Sigmoid colon (tissue), 7 donors: Measurements from ENCODE around the gene PGR. TPM values are rescaled to one million over a fixed set of nuclear protein-coding genes. Genes with fewer than 3 reads are reported as not detected.

ENCODE experiments used
- DNase-seq: peaks from one replicate; pipeline ENCODE4 v3.0.0-alpha.2; 2019
- H3K27ac ChIP-seq, 4 donors: fragments of 200-600 bp; sonication (generic); one replicate each; pipeline ENCODE4 v1.5.1; 2016 to 2019; ENCODE audit warnings: mild to moderate bottlenecking in 1 of 4
- H3K27me3 ChIP-seq, 3 donors: fragments of 200-600 bp; sonication (generic); one replicate each; pipeline ENCODE4 v1.5.1; 2019; ENCODE audit warnings: mild to moderate bottlenecking in 1 of 3
- H3K36me3 ChIP-seq, 4 donors: fragments of 200-600 bp; sonication (generic); one replicate each; pipeline ENCODE4 v1.5.1; 2016 to 2019
- H3K4me1 ChIP-seq, 4 donors: fragments of 200-600 bp; sonication (generic); one replicate each; pipeline ENCODE4 v1.5.1; 2017 to 2019
- H3K4me3 ChIP-seq, 4 donors: fragments of 200-600 bp; sonication (generic); one replicate each; pipeline ENCODE4 v1.5.1; 2017 to 2019; ENCODE audit warnings: mild to moderate bottlenecking in 2 of 4, moderate library complexity in 1 of 4
- H3K9me3 ChIP-seq, 4 donors: fragments of 200-600 bp in 3 of 4; sonication (generic) in 3 of 4; one replicate each; pipeline versions ENCODE4 v1.5.1 to v1.6.1; 2013 to 2019
- EP300 ChIP-seq, 4 donors: sonication (generic); formaldehyde crosslinking; IDR thresholded peaks; one replicate each; pipeline ENCODE4 v1.6.1; 2017; ENCODE audit warnings: antibody characterized with exemption in 4 of 4
- POLR2A ChIP-seq, 2 donors: fragments of 450-650 bp; IDR thresholded peaks; one replicate each; pipeline ENCODE4 v1.6.1; 2016; ENCODE audit warnings: antibody characterized with exemption in 2 of 2, mild to moderate bottlenecking in 2 of 2, moderate library complexity in 2 of 2
- POLR2AphosphoS5 ChIP-seq, 4 donors: sonication (generic); formaldehyde crosslinking; IDR thresholded peaks; one replicate each; pipeline ENCODE4 v1.6.1; 2017; ENCODE audit warnings: antibody characterized with exemption in 4 of 4
- WGBS, 2 donors: extraction: QIAGEN DNeasy Blood & Tissue Kit; methylation state at CpG; one replicate each; pipeline ENCODE4 v1.1.7; 2013; 5-methylcytosine and 5-hydroxymethylcytosine counted together
- intact Hi-C: fragments of 100-400 bp; cut with DNase I; formaldehyde crosslinking; loops from one replicate; pipeline ENCODE4 v1.15.1; 2023
- polyA plus RNA-seq, 3 donors: library from polyadenylated mRNA; stranded (reverse); fragments of 200-250 nt; gene quantifications; one replicate each; pipeline ENCODE4 v1.2.3, GENCODE V29; 2013
- total RNA-seq, 4 donors: library from RNA; depleted of rRNA; stranded (reverse); fragments of >200 nt; gene quantifications; one replicate each; pipeline ENCODE4 v1.1.0, GENCODE V29; 2016
- TF ChIP-seq, protein P1 (sequence below), 4 experiments: fragments of 450-650 bp in 3 of 4; fragments of 200-600 bp in 1 of 4; IDR thresholded peaks; one replicate each; pipeline ENCODE4 v1.5.1; 2016 to 2019; ENCODE audit warnings: antibody characterized with exemption in 4 of 4, mild to moderate bottlenecking in 3 of 4, moderate library complexity in 2 of 4
- donor health status: healthy with polysubstance abuse.
- donor health status: Bipolar disorder and iron deficiency.
- donor health status: healthy.

The PGR gene
- 10 to 100 TPM; 10.3 to 12.2 (median 11.4) TPM for total RNA-seq
- polyA plus RNA-seq, result under 1 TPM; under 0.01 to 0.09 (median under 0.01) TPM

DNA sequence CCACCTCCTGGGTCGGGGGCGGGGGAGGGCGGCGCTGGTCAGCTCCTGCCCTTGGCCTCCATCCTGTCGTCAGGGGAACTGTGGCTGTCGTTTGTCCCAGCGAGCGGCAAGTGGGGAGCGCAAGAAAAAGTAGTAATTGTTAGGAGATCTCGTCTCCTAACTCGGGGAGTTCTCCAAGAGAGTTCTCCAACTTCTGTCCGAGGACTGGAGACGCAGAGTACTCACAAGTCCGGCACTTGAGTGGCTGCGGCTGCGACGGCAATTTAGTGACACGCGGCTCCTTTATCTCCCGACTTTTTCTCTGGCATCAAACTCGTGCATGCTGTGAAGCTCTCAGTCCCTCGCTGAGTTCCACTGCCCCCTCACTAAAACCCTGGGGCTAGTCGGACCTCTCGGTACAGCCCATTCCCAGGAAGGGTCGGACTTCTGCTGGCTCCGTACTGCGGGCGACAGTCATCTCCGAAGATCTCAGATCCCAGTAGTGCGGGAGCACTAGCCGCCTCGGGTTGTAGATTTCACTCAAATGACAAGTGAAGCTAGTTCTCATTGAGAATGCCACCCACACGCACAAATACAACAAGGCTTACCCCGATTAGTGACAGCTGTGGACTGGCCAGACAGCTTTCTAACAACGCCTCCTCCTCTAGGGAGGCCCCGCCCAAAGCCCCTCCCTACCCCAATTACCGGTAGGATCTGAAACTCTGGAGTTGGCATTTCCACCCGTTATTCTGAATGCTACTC is at the start of gene PGR:
TSS of gene PGR (minus strand) at position 611 of the 741 bp plus-strand sequence. CDS start 743 bp downstream, outside the sequence.
- no peak for DNase-seq
- H3K27ac ChIP-seq, result peak within 1 kb of the TSS; percentile 78 to 86 (median 80)
- TF ChIP-seq, protein P1, sequence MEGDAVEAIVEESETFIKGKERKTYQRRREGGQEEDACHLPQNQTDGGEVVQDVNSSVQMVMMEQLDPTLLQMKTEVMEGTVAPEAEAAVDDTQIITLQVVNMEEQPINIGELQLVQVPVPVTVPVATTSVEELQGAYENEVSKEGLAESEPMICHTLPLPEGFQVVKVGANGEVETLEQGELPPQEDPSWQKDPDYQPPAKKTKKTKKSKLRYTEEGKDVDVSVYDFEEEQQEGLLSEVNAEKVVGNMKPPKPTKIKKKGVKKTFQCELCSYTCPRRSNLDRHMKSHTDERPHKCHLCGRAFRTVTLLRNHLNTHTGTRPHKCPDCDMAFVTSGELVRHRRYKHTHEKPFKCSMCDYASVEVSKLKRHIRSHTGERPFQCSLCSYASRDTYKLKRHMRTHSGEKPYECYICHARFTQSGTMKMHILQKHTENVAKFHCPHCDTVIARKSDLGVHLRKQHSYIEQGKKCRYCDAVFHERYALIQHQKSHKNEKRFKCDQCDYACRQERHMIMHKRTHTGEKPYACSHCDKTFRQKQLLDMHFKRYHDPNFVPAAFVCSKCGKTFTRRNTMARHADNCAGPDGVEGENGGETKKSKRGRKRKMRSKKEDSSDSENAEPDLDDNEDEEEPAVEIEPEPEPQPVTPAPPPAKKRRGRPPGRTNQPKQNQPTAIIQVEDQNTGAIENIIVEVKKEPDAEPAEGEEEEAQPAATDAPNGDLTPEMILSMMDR (IDR thresholded peaks at IDR 0.05), result no peak
- peak in 1 of 4 donors; percentile 66 for TF ChIP-seq POLR2AphosphoS5 (IDR thresholded peaks at IDR 0.05)
- WGBS, 2 donors, result 2 to 3% methylated on average over 38 of the region's 38 CpGs
- intact Hi-C loops, result loop anchor here (10.0 kb wide), 4 partner anchors 55 to 455 kb away; partner anchors contain the start of gene TRPC6
- no peaks in the 10 kb centered on the region for H3K9me3 ChIP-seq
- peaks cover 0 to 18% (median 0%) of the 10 kb centered on the region in 3 donors for H3K27me3 ChIP-seq
- H3K36me3 ChIP-seq, result no peaks in the 10 kb centered on the region
- H3K4me3 ChIP-seq, result peak within 1 kb of the TSS; percentile 62 to 79 (median 73)
- H3K4me1 ChIP-seq, result peaks cover 0 to 29% (median 17%) of the 10 kb centered on the region in 4 donors

DNA sequence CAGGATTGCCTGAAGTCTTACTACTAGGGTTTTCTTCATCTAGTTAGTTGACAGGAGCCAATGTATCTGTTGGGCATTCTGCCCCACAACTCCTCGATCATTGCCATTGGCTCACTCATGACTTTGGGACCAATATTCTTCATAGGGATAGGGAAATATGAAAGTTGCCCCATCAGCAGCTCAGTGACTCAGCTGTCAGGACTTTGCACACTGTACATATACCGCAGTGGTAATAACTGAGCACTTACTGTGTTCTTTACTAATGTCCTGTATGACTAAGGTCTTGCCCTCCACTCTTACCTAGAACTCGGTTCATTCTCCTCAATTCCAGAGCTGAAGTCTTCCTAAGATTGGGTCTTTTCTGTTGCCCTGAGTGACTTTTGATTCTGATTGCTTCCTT is 46.8 kb upstream of the PGR start:
- Histone ChIP-seq H3K4me3 (no peak overlapping the region), H3K27ac (no peak overlapping the region), H3K36me3 (no peaks in the 10 kb centered on the region), H3K9me3 (no peaks in the 10 kb centered on the region), H3K4me1 (peaks cover 0 to 3% (median 0%) of the 10 kb centered on the region in 4 donors), H3K27me3 (no peaks in the 10 kb centered on the region)
- no peak for TF ChIP-seq POLR2A (IDR thresholded peaks at IDR 0.05)
- TF ChIP-seq EP300 (IDR thresholded peaks at IDR 0.05), result no peak
- no peak for TF ChIP-seq POLR2AphosphoS5 (IDR thresholded peaks at IDR 0.05)
- TF ChIP-seq, protein P1 (IDR thresholded peaks at IDR 0.05), result no peak
- intact Hi-C loops, result no loop called here
- no peak for DNase-seq
- 90 to 94% methylated on average over 3 of the region's 3 CpGs for WGBS, 2 donors

DNA sequence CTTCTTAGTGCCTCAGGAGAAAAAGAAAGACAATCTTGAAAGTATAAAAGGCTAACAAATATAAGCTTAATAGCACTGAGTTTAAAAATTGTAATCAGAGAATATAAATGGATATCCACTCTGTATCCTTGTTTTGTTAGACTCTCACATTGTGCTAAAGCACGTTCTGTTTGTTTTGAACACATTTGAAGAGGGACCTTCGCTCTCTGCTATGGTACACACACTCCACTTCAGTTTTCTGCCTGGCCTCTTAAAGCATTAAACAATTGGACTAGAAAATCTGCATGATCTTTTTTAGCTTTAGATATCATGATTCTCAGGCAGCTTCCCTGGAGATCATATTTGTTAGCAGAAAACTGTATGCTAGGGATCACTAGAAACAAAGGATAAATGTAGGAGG is 40.3 kb upstream of the PGR start:
- no peak for TF ChIP-seq POLR2A (IDR thresholded peaks at IDR 0.05)
- Histone ChIP-seq H3K27ac (peak overlapping the region in 3 of 4 donors; percentile 12 to 40 (median 38)), H3K36me3 (no peaks in the 10 kb centered on the region), H3K4me1 (peaks cover 0 to 24% (median 14%) of the 10 kb centered on the region in 4 donors), H3K27me3 (no peaks in the 10 kb centered on the region), H3K9me3 (no peaks in the 10 kb centered on the region), H3K4me3 (no peak overlapping the region)
- intact Hi-C loops, result no loop called here
- 70 to 73% methylated on average over 2 of the region's 2 CpGs for WGBS, 2 donors
- DNase-seq, result no peak

DNA sequence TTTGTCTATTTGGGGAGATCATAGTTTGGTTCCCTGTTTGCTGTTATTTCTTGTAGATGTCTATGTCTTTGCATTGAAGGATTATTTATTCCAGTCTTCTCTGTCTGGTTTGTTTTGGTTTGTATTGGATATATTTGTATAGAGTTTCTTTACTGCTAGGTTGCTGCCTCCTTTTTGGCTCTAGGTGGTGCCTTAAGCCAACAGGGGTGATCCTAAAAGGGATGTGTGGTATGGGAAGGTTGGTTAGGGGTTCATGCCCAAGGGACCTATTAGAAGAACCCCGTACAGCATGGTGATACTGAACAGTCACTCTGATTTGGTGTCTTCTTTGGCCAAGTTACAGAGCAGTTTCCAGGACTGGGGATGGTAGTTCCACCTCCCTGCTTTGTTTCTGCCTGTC is 36.4 kb upstream of the PGR start:
- TF ChIP-seq POLR2A (IDR thresholded peaks at IDR 0.05), result no peak
- TF ChIP-seq EP300 (IDR thresholded peaks at IDR 0.05), result no peak
- no peaks in the 10 kb centered on the region for H3K27me3 ChIP-seq
- no peaks in the 10 kb centered on the region for H3K9me3 ChIP-seq
- H3K27ac ChIP-seq, result no peak overlapping the region
- 74 to 78% methylated on average over 1 of the region's 1 CpG for WGBS, 2 donors
- no peaks in the 10 kb centered on the region for H3K36me3 ChIP-seq
- H3K4me3 ChIP-seq, result no peak overlapping the region
- no peak for DNase-seq
- H3K4me1 ChIP-seq, result peaks cover 0 to 24% (median 18%) of the 10 kb centered on the region in 4 donors
- intact Hi-C loops, result no loop called here

DNA sequence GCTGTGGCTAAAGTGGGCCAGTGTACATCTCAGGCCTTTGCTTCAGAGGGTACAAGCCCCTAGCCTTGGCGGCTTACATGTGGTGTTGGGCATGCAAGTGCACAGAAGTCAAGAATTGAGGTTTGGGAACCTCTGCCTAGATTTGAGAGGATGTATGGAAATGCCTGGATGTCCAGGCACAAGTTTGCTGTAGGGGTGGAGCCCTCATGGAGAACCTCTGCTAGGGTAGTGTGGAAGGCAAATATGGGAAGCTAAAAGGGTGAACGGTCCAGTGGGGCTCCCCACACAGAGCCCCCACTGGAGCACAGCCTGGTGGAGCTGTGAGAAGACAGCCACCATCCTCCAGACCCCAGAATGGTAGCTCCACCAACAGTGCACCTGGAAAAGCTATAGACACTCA is 28.5 kb upstream of the PGR start:
- WGBS, 2 donors, result 75 to 76% methylated on average over 2 of the region's 2 CpGs
- TF ChIP-seq POLR2A (IDR thresholded peaks at IDR 0.05), result no peak
- TF ChIP-seq, protein P1 (IDR thresholded peaks at IDR 0.05), result no peak
- no peak for TF ChIP-seq POLR2AphosphoS5 (IDR thresholded peaks at IDR 0.05)
- TF ChIP-seq EP300 (IDR thresholded peaks at IDR 0.05), result no peak
- H3K27me3 ChIP-seq, result no peaks in the 10 kb centered on the region
- no peak overlapping the region for H3K4me3 ChIP-seq
- peaks cover 0 to 6% (median 0%) of the 10 kb centered on the region in 4 donors for H3K9me3 ChIP-seq
- intact Hi-C loops, result no loop called here
- no peak for DNase-seq
- H3K27ac ChIP-seq, result no peak overlapping the region
- peaks cover 0 to 5% (median 0%) of the 10 kb centered on the region in 4 donors for H3K4me1 ChIP-seq
- no peaks in the 10 kb centered on the region for H3K36me3 ChIP-seq
